ENCODE measurements around the gene BTBD16. TPM values are rescaled to one million over a fixed set of nuclear protein-coding genes. Genes with fewer than 3 reads are reported as not detected.

Gene BTBD16
- total RNA-seq, 1 experiment from 2014 or later: not detected

GRCh38 chr10:122237331-122237990 lies 33.6 kb upstream of the BTBD16 start:
- Histone ChIP-seq H3K14ac (ENCODE audit: insufficient read depth, low read length) (no peak overlapping the region), H3K18ac (ENCODE audit: insufficient read length, low read depth, low read length) (no peak overlapping the region), H2AFZ (ENCODE audit: low read length) (no peak overlapping the region), H2BK15ac (ENCODE audit: low read depth, low read length) (no peak overlapping the region), H2AK5ac (ENCODE audit: insufficient read length, low read length) (no peak overlapping the region), H3K27ac (ENCODE audit: insufficient read length, low read depth, low read length) (no peak overlapping the region), H2BK20ac (ENCODE audit: low read depth, low read length, poor library complexity, severe bottlenecking) (no peak overlapping the region), H3T11ph (ENCODE audit: low read length) (no peak overlapping the region), H2BK5ac (ENCODE audit: insufficient read length, low read length) (no peak overlapping the region), H4K5ac (ENCODE audit: insufficient read length, low read depth, low read length) (no peak overlapping the region), H3K23ac (ENCODE audit: insufficient read length, low read depth, low read length) (no peak overlapping the region), H3K23me2 (ENCODE audit: insufficient read length, low read depth, low read length, poor library complexity, severe bottlenecking) (no peaks in the 10 kb centered on the region), H3K27me3 (ENCODE audit: insufficient read depth, low read length) (no peaks in the 10 kb centered on the region), H3K4me2 (ENCODE audit: insufficient read depth, insufficient read length, low read length) (no peak overlapping the region), H3K4me1 (ENCODE audit: insufficient read depth, low read length) (no peaks in the 10 kb centered on the region), H4K20me1 (ENCODE audit: control insufficient read depth, insufficient read depth, insufficient read length) (no peaks in the 10 kb centered on the region), H4K8ac (replicated peaks; ENCODE audit: insufficient read length, low read depth, low read length) (no peak overlapping the region), H4K91ac (ENCODE audit: insufficient read length, low read depth, low read length) (no peak overlapping the region), H2BK120ac (ENCODE audit: low read depth, low read length, poor library complexity, severe bottlenecking) (no peak overlapping the region), H3K79me1 (ENCODE audit: insufficient read depth, low read depth, low read length, poor library complexity, severe bottlenecking) (no peaks in the 10 kb centered on the region), H3K4ac (ENCODE audit: low read depth, low read length) (no peak overlapping the region), H3K9ac (ENCODE audit: extremely low read depth, insufficient read length, low read length) (no peak overlapping the region), H3K9me3 (ENCODE audit: control insufficient read depth, low read depth, low read length) (no peaks in the 10 kb centered on the region), H3K79me2 (ENCODE audit: insufficient read depth, low read length) (no peaks in the 10 kb centered on the region), H2BK12ac (ENCODE audit: insufficient read length, low read depth, low read length) (no peak overlapping the region), H3K56ac (ENCODE audit: insufficient read length, low read depth, low read length) (no peak overlapping the region)
- Mint-ChIP-seq H3K4me1 (no peaks in the 10 kb centered on the region), H3K4me3 (no peak overlapping the region), H3K36me3 (ENCODE audit: insufficient read depth in 1 of 3, low read depth in 3 of 3) (peaks cover 34 to 60% (median 54%) of the 10 kb centered on the region in 3 experiments; a peak in 6 of 7 replicates), H3K27ac (no peak overlapping the region; a peak in 2 of 7 replicates), H3K9me3 (no peaks in the 10 kb centered on the region), H3K27me3 (ENCODE audit: low read depth) (no peaks in the 10 kb centered on the region)
- no CpG with 5 or more reads among the region's 17 CpGs for WGBS (ENCODE audit: extremely low coverage, insufficient read length, low lambda C conversion rate)
- DNase-seq: no peak
- no peak for TF ChIP-seq CTCF (conservative IDR thresholded peaks at IDR 0.05)
